COLO668 (cell line): ENCODE results near the gene SLC25A44.

Experiments
- DNase-seq: peaks from one replicate; lab custom pipeline; 2025; ENCODE audit not compliant: unreplicated experiment; lab: John Stamatoyannopoulos, UW

Gene SLC25A44, protein sequence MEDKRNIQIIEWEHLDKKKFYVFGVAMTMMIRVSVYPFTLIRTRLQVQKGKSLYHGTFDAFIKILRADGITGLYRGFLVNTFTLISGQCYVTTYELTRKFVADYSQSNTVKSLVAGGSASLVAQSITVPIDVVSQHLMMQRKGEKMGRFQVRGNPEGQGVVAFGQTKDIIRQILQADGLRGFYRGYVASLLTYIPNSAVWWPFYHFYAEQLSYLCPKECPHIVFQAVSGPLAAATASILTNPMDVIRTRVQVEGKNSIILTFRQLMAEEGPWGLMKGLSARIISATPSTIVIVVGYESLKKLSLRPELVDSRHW

DNA sequence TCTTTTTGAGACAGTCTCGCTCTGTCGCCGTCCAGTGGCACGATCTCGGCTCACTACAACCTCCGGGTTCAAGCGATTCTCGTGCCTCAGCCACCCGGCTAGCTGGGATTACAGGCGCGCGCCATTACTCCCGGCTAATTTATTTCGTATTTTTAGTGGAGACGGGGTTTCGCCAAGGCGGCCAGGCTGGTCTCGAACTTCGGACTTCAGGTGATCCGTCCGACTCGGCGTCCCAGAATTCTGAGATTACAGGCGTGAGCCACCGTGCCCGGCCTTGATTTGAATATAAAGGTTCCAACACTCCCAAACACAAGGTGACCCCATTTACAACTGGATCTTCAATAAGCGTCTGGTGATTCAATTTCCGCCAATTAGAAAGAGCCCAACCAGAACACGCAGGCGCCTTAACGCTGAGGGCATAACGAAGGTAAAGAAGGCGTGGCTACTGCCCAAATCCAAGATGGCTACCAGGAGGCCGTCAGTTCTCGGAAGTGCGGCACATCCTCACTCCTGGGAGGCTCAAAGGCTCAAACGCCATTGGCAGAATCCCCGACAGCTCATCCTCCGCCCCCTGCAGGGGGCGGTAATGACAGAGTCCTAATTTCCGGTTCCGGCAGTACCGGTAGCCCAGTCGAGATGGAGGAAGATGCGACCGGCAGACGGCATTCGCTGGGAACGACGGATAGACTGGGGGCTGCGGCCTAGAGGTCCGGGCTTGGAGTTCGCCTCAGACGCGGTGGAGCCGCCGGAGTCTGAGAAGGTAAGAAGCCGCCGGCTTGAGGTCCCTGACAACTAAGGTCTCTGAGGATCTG lies at the start of gene SLC25A44:
SLC25A44 (plus strand) TSS at position 617 of the 812 bp plus-strand sequence. CDS start 5,744 bp downstream, outside the sequence.
- peak; percentile 98 for DNase-seq

- DNase-seq: no peak
Measured at GRCh38 chr1:156144742-156145141, 49.2 kb upstream of the SLC25A44 start.

DNA sequence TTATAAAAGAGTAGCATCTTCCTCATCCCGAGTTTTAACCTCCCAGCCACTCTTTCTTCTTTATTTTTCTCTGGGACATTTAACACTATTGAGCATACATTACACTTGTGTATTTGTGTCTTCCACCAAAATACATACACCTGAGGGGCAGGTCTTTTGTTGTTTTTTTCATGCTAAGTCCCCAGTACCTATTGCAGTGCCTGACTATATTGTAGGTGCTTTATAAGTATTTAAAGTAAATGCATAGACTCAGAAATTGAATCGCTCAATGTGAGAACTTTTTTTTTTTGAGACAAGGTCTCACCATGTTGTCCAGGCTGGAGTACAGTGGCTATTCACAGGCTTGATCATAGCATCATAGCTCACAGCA lies 48.3 kb upstream of the SLC25A44 start:
- no peak for DNase-seq

DNA sequence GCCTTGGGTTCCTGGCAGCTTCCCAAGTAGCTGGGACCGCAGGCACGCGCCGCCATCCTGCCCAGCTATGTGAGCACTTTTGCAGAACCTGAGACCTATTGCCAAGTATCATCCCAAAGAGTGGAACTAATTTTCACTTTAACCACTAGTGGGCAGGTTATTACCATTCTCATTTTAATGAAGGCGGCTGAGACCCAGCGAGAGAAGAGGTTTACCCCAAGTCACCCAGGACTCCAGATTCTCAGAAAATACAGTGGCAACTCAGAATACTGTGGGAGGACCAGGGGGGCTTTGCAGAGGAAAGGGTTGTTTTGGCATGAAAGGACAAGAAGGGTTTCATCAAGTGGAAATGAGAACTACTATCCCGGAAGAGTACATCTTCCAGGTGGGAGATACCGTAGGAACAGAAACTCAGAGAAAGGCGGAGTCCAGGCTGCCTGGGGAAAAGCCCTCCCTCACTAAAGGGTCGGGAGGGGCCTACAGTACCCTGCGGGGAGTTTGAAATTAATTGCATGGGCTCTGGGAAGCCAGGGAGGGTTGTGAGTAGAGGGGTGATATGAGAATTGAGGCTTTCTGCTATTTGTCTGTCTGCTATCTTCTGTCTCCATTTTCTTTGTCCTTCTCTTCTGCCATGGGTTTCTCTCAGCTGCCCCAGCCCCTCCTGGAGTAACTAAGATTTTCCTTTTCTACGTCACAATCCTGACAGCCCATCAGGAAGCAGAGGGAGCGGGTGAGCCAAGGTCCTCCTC lies 47.7 kb upstream of the SLC25A44 start:
- peak; percentile 63 for DNase-seq

- no peak for DNase-seq
Measured at GRCh38 chr1:156146769-156147405, 47.0 kb upstream of the SLC25A44 start.

DNA sequence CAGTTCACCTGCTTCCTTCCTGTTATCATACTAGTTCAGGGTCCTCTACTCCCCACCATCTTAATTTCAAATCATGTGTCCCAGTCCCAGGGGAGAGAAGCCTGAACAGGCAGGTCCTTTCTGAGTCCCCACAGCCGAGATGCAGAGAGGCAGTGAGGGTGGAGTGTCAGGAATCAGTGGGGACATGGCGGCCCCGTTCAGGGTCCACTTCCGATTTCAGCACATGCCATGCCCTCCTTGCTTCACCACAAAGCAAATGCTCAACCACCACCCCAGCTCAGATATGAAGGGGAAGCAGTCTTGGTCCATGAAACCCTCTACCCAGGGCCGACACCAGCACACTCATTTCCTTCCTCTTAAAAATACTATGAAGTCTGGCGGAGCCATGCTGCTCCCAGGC lies 45.7 kb upstream of the SLC25A44 start:
- DNase-seq: no peak

- DNase-seq: no peak
Measured at GRCh38 chr1:156149374-156150332, 44.3 kb upstream of the SLC25A44 start.

GRCh38 chr1:156150333-156151011 lies 43.4 kb upstream of the SLC25A44 start:
- DNase-seq: no peak

DNA sequence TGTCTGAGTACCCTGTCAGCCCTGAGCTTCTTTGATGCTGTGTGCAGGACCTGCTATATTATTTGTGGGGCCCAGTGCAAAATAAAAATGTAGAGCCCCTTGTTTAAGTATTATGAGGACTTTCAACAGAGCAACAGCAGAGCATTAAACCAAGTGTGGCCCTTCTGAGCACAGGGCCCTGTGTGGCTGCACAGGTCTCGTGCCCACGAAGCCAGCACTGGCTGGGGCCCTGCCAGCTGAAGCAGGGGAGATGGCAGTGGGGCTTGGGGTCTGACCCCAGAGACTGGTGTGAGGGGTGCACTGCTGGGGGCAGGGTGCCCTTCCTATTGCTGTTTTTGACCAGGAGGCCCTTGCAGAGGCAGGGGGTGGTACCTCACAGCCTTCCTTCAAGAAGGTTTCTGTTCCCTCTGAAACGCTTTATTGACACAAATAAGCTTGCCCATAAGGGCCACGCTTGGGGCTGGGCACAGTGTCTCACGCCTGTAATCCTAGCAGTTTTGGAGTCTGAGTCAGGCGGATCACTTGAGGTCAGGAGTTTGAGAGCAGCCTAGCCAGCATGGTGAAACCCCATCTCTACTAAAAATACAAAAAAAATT lies 42.7 kb upstream of the SLC25A44 start:
- DNase-seq: no peak

DNA sequence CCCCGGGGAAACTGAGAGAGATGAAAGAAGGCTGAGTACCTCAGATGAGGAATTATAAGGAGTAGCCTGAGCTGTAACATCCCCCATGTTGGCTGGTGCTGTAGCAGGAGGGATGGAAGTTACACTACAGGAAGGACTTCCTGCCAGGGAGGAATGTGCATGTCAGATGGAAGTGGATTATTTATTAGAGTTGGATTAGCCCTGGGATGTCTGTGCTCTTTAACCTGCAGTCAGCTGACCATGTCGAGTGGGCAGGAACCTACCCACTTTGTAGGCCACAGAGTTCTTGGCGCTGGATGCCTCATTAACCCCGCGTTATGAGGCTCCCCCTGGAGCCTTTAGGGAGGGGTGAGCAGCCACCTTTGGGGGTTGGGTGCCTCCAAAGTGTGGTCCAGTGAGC lies 41.3 kb upstream of the SLC25A44 start:
- no peak for DNase-seq

- no peak for DNase-seq
Measured at GRCh38 chr1:156153362-156153761, 40.5 kb upstream of the SLC25A44 start, which contains the start of gene SEMA4A. SEMA4A (plus strand) TSS chr1:156153585; CDS start chr1:156154579, 994 bp downstream.

GRCh38 chr1:156154317-156154749 lies 39.6 kb upstream of the SLC25A44 start:
- no peak for DNase-seq

DNA sequence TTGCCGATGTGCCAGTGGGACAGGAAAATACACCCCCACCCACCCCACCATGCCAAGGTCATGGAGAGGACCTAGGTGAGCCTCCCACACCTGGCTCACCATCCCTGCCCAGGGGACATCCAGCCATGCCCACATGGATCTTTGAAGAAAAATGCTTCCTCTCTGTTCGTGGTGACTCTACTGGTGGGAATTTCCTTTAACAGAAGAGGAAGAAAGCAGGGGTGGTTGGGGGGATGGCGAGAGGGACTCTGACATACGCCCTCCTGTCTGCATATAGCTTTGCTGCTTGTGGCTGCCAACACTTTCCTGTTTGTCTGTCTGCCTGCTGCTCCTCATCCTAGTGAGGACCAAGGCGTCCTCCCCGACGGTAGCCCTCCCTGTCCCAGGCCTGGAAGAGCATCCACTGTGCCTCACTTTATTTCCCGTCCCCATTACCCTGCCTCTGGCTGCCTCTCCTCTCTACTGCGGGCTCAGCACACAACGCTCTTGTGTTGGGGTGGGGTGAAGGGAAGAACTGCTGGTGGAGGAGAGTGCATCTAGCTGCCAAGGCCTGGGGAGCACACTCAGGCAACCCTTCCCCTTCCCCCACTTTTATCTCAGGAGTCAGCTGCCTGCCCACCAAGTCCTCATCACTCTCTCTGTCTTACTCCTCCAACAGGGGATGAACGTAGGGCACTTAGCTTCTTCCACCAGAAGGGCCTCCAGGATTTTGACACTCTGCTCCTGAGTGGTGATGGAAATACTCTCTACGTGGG lies 38.0 kb upstream of the SLC25A44 start:
- DNase-seq: no peak

GRCh38 chr1:156157506-156157905 lies 36.4 kb upstream of the SLC25A44 start:
- no peak for DNase-seq

GRCh38 chr1:156157966-156158365 lies 35.9 kb upstream of the SLC25A44 start:
- DNase-seq: no peak

GRCh38 chr1:156160000-156160742 lies 33.7 kb upstream of the SLC25A44 start:
- no peak for DNase-seq

DNA sequence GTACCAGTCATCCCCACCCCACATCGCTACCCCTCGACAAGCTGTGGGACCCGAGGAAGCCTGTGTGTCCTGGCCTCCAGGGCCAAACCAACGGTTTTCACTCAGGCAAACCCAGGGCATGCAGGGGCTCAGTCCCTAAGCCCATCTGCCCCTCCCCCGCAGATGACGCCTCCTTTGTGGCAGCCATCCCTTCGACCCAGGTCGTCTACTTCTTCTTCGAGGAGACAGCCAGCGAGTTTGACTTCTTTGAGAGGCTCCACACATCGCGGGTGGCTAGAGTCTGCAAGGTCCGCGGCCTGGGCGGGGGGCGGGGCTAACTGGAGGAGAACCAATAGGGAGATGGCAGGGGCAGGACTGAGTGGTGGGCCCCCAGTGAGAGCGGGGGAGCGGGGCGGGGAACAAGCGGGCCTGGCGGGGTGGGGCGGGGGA lies 33.1 kb upstream of the SLC25A44 start:
- no peak for DNase-seq
